Neuronal stem cell (in vitro differentiated cells): ENCODE measurements around the gene HLX.

Experiments used
- DNase-seq: peaks from one replicate; pipeline ENCODE4 v3.0.0-alpha.2; 2013; ENCODE audit warnings: low spot score
- H2AFZ ChIP-seq: one replicate; pipeline ENCODE4 v1.6.1; 2013; ENCODE audit warnings: mild to moderate bottlenecking, low read length, inconsistent platforms
- H2AK5ac ChIP-seq: 2 replicates; pipeline ENCODE4 v1.6.1; 2013; ENCODE audit warnings: low read depth, mild to moderate bottlenecking, inconsistent platforms, low read length, moderate library complexity, mixed read lengths
- H2BK120ac ChIP-seq: 2 replicates; pipeline ENCODE4 v1.6.1; 2013; ENCODE audit warnings: low read depth, mild to moderate bottlenecking, inconsistent platforms, low read length, moderate library complexity, mixed read lengths
- H2BK12ac ChIP-seq: one replicate; pipeline ENCODE4 v1.6.1; 2013; ENCODE audit warnings: low read length, inconsistent platforms
- H2BK15ac ChIP-seq: 2 replicates; pipeline ENCODE4 v1.6.1; 2013; ENCODE audit warnings: mild to moderate bottlenecking, low read length, inconsistent platforms, mixed read lengths
- H2BK5ac ChIP-seq: one replicate; pipeline ENCODE4 v1.6.1; 2013; ENCODE audit warnings: inconsistent platforms, mild to moderate bottlenecking, low read length, moderate library complexity
- H3K14ac ChIP-seq: one replicate; pipeline ENCODE4 v1.6.1; 2013; ENCODE audit warnings: low read length, inconsistent platforms
- H3K18ac ChIP-seq: 2 replicates; pipeline ENCODE4 v1.6.1; 2013; ENCODE audit warnings: low read length, inconsistent platforms
- H3K23ac ChIP-seq: 2 replicates; pipeline ENCODE4 v1.6.1; 2013; ENCODE audit warnings: low read depth, mild to moderate bottlenecking, mixed read lengths, low read length, inconsistent platforms; ENCODE audit not compliant: poor library complexity
- H3K27ac ChIP-seq: replicated peaks from 3 replicates; pipeline ENCODE4 v1.5.1; 2013; ENCODE audit warnings: low read length, inconsistent platforms
- H3K27me3 ChIP-seq, 3 experiments: 2 replicates each; pipeline ENCODE4 v1.6.1; 2013; ENCODE audit warnings: low read length in 3 of 3, mild to moderate bottlenecking in 2 of 3, inconsistent platforms in 1 of 3, low read depth in 1 of 3, mixed read lengths in 1 of 3, moderate library complexity in 1 of 3; ENCODE audit not compliant: control insufficient read depth in 3 of 3, insufficient read depth in 3 of 3
- H3K36me3 ChIP-seq, 2 donors: replicated peaks in 1 of 2; 2 replicates each; pipeline ENCODE4 v1.6.1; 2013; ENCODE audit warnings: low read length in 2 of 2; ENCODE audit not compliant: control insufficient read depth in 2 of 2, insufficient read depth in 2 of 2
- H3K4ac ChIP-seq: 2 replicates; pipeline ENCODE4 v1.6.1; 2013; ENCODE audit warnings: inconsistent platforms, mild to moderate bottlenecking, low read length, moderate library complexity
- H3K4me1 ChIP-seq, 2 donors: 1 replicate in 1 of 2; 2 replicates in 1 of 2; pipeline ENCODE4 v1.6.1; 2013; ENCODE audit warnings: low read length in 2 of 2, low read depth in 1 of 2; ENCODE audit not compliant: control insufficient read depth in 2 of 2, insufficient read depth in 1 of 2
- H3K4me2 ChIP-seq: one replicate; pipeline ENCODE4 v1.6.1; 2013; ENCODE audit warnings: mild to moderate bottlenecking, low read length, inconsistent platforms; ENCODE audit not compliant: insufficient read depth, poor library complexity, severe bottlenecking
- H3K4me3 ChIP-seq, 2 donors: 2 replicates each; pipeline ENCODE4 v1.5.1; 2013; ENCODE audit warnings: low read length in 2 of 2, mild to moderate bottlenecking in 2 of 2, inconsistent platforms in 1 of 2, moderate library complexity in 1 of 2
- H3K79me1 ChIP-seq: one replicate; pipeline ENCODE4 v1.6.1; 2013; ENCODE audit warnings: low read depth, mild to moderate bottlenecking, inconsistent platforms, low read length, moderate library complexity
- H3K9ac ChIP-seq: one replicate; pipeline ENCODE4 v1.6.1; 2013; ENCODE audit warnings: mild to moderate bottlenecking, low read depth, low read length, inconsistent platforms; ENCODE audit not compliant: poor library complexity
- H3K9me3 ChIP-seq, 2 donors: replicated peaks in 1 of 2; 2 replicates each; pipeline versions ENCODE3 to v1.6.1; 2013; ENCODE audit warnings: low read length in 2 of 2, mild to moderate bottlenecking in 2 of 2, inconsistent platforms in 1 of 2, low read depth in 1 of 2, mixed read lengths in 1 of 2, moderate library complexity in 1 of 2; ENCODE audit not compliant: control insufficient read depth in 2 of 2, insufficient read depth in 1 of 2
- H4K8ac ChIP-seq: one replicate; pipeline ENCODE4 v1.6.1; 2013; ENCODE audit warnings: low read depth, mild to moderate bottlenecking, inconsistent platforms, low read length, moderate library complexity
- H4K91ac ChIP-seq: one replicate; pipeline ENCODE4 v1.6.1; 2013; ENCODE audit warnings: low read length, low read depth, mild to moderate bottlenecking, inconsistent platforms; ENCODE audit not compliant: poor library complexity
- WGBS, 2 donors: extraction: QIAGEN DNeasy Blood & Tissue Kit; methylation state at CpG; one replicate each; pipeline ENCODE4 v1.1.7; 2013; ENCODE audit warnings: missing lambda C conversion rate in 2 of 2, mixed read lengths in 1 of 2; ENCODE audit not compliant: insufficient read length in 2 of 2, insufficient replicate concordance in 1 of 2; ENCODE audit errors: extremely low coverage in 2 of 2; 5-methylcytosine and 5-hydroxymethylcytosine counted together

HLX gene

GRCh38 chr1:220929304-220929703 is 50.1 kb downstream of the HLX start:
- H3K4me3 ChIP-seq, result no peak overlapping the region
- no peak overlapping the region for H2BK12ac ChIP-seq
- H2BK120ac ChIP-seq, result no peak overlapping the region
- H3K4me2 ChIP-seq, result no peak overlapping the region
- no peaks in the 10 kb centered on the region for H3K27me3 ChIP-seq
- no peak for DNase-seq
- no peak overlapping the region for H2AFZ ChIP-seq
- no peak overlapping the region for H3K23ac ChIP-seq
- no peak overlapping the region for H2BK5ac ChIP-seq
- H3K4me1 ChIP-seq, result no peaks in the 10 kb centered on the region
- H2BK15ac ChIP-seq, result no peak overlapping the region
- no peak overlapping the region for H3K18ac ChIP-seq
- H3K4ac ChIP-seq, result no peak overlapping the region
- no peaks in the 10 kb centered on the region for H3K9me3 ChIP-seq
- H4K91ac ChIP-seq, result no peak overlapping the region
- H2AK5ac ChIP-seq, result no peak overlapping the region
- no peak overlapping the region for H3K27ac ChIP-seq
- WGBS, 2 donors, result no CpG with 5 or more reads among the region's 1 CpG
- no peak overlapping the region for H4K8ac ChIP-seq
- H3K36me3 ChIP-seq, result no peaks in the 10 kb centered on the region
- H3K79me1 ChIP-seq, result no peaks in the 10 kb centered on the region
- no peak overlapping the region for H3K14ac ChIP-seq
- no peak overlapping the region for H3K9ac ChIP-seq
